HUES48 (cell line): Measurements from ENCODE around the gene SGSH.

ENCODE experiments used
- H3K27ac ChIP-seq: one replicate; pipeline ENCODE4 v1.7.0; 2013; ENCODE audit warnings: low read depth, low read length, inconsistent platforms
- H3K27me3 ChIP-seq: 2 replicates; pipeline ENCODE4 v1.6.1; 2013; ENCODE audit warnings: mild to moderate bottlenecking, low read length; ENCODE audit not compliant: control insufficient read depth, insufficient read depth
- H3K36me3 ChIP-seq: 2 replicates; pipeline ENCODE4 v1.6.1; 2013; ENCODE audit warnings: low read length; ENCODE audit not compliant: control insufficient read depth, insufficient read depth
- H3K4me1 ChIP-seq: 2 replicates; pipeline ENCODE4 v1.6.1; 2013; ENCODE audit warnings: mild to moderate bottlenecking, low read length; ENCODE audit not compliant: control insufficient read depth, insufficient read depth
- H3K4me3 ChIP-seq: 2 replicates; pipeline ENCODE4 v1.5.1; 2013; ENCODE audit warnings: mild to moderate bottlenecking, low read depth, low read length
- H3K9ac ChIP-seq: 2 replicates; pipeline ENCODE4 v1.6.1; 2013; ENCODE audit warnings: mild to moderate bottlenecking, low read depth, low read length, moderate library complexity
- H3K9me3 ChIP-seq: 2 replicates; pipeline ENCODE4 v1.6.1; 2013; ENCODE audit warnings: low read length; ENCODE audit not compliant: control insufficient read depth, insufficient read depth

SGSH gene

GRCh38 chr17:80166446-80166845 lies 53.7 kb downstream of the SGSH start:
- H3K4me1 ChIP-seq, result no peaks in the 10 kb centered on the region
- H3K27ac ChIP-seq, result no peak overlapping the region
- no peak overlapping the region for H3K9ac ChIP-seq
- H3K27me3 ChIP-seq, result no peaks in the 10 kb centered on the region
- H3K9me3 ChIP-seq, result no peaks in the 10 kb centered on the region
- H3K4me3 ChIP-seq, result no peak overlapping the region
- no peaks in the 10 kb centered on the region for H3K36me3 ChIP-seq

- H3K27ac ChIP-seq, result no peak overlapping the region
- H3K9me3 ChIP-seq, result no peaks in the 10 kb centered on the region
- no peak overlapping the region for H3K9ac ChIP-seq
- H3K36me3 ChIP-seq, result no peaks in the 10 kb centered on the region
- peaks cover 16% of the 10 kb centered on the region for H3K4me1 ChIP-seq
- peaks cover under 1% of the 10 kb centered on the region; the same call in 1 of the 2 replicates for H3K27me3 ChIP-seq
- H3K4me3 ChIP-seq, result no peak overlapping the region
These were observed 55.9 kb downstream of the SGSH start for GRCh38 chr17:80164185-80164584.

GRCh38 chr17:80163336-80163735 lies 56.8 kb downstream of the SGSH start:
- Histone ChIP-seq H3K9ac (no peak overlapping the region), H3K4me1 (peaks cover 21% of the 10 kb centered on the region), H3K27ac (no peak overlapping the region), H3K9me3 (no peaks in the 10 kb centered on the region), H3K4me3 (no peak overlapping the region), H3K36me3 (no peaks in the 10 kb centered on the region), H3K27me3 (peaks cover 2% of the 10 kb centered on the region; the same call in 1 of the 2 replicates)

- H3K27ac ChIP-seq, result peak overlapping the region; percentile 79
- H3K9me3 ChIP-seq, result peaks cover 7% of the 10 kb centered on the region
- H3K4me3 ChIP-seq, result peak overlapping the region; percentile 14; the same call in 1 of the 2 replicates
- peaks cover 2% of the 10 kb centered on the region; the same call in 1 of the 2 replicates for H3K27me3 ChIP-seq
- H3K4me1 ChIP-seq, result peaks cover 21% of the 10 kb centered on the region
- H3K36me3 ChIP-seq, result no peaks in the 10 kb centered on the region
- H3K9ac ChIP-seq, result no peak overlapping the region
These were observed 59.6 kb downstream of the SGSH start for GRCh38 chr17:80160536-80160935.
